Ecto neural progenitor cell (in vitro differentiated cells): ENCODE data around the gene MARCHF9.

Experiments
- DNase-seq: peaks from one replicate; pipeline ENCODE4 v3.0.0-alpha.2; 2018; ENCODE audit warnings: low spot score

Gene MARCHF9

DNA sequence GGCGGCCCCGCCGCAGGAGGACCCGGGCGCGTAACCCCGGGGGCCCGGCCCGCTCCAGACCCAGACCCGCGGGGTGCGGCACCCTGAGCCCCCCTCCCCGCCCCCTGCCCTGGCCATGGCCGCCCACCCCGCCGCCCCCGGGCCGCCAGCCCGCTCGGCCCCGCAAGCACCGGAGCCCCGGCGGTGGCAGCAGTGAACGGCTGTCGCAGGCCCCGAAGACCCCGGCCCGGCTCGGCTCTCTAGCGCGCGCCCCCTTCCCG, 221 bp downstream of the MARCHF9 start:
- no peak for DNase-seq

DNA sequence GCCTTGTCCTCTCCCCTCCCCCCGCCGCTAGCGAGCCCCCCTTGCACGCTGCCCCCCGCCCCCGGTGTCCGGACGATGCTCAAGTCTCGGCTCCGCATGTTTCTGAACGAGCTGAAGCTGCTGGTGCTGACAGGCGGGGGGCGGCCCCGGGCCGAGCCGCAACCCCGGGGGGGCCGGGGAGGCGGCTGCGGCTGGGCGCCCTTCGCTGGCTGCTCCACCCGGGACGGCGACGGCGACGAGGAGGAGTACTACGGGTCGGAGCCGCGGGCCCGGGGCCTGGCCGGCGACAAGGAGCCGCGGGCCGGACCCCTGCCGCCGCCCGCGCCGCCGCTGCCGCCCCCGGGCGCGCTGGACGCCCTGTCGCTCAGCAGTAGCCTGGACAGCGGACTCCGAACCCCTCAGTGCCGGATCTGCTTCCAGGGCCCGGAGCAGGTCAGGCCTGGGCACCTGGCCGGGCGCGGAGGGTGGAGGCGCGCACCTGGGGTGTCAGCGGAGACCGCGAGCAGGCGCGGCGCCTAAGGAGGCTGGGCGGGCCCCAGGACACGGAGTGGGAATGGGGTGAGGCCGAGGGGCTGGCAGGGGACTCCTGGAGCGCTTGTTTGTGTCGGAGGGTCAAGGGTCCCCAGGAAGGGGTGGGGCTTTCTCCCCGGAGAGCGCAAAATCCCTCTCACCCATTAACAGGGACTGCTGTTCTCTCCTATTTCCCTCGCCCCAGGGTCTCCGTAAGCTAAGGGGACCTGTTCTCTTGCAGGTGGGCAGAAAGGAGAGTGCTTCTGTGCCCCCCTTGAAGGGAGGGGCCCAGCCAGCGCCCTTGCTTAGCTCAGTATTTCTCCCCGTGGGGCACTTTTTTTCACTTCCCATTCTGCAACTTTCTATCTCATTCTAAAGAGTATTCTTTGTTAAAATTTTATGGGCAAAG, 810 bp downstream of the MARCHF9 start:
- DNase-seq = peak; percentile 73

DNA sequence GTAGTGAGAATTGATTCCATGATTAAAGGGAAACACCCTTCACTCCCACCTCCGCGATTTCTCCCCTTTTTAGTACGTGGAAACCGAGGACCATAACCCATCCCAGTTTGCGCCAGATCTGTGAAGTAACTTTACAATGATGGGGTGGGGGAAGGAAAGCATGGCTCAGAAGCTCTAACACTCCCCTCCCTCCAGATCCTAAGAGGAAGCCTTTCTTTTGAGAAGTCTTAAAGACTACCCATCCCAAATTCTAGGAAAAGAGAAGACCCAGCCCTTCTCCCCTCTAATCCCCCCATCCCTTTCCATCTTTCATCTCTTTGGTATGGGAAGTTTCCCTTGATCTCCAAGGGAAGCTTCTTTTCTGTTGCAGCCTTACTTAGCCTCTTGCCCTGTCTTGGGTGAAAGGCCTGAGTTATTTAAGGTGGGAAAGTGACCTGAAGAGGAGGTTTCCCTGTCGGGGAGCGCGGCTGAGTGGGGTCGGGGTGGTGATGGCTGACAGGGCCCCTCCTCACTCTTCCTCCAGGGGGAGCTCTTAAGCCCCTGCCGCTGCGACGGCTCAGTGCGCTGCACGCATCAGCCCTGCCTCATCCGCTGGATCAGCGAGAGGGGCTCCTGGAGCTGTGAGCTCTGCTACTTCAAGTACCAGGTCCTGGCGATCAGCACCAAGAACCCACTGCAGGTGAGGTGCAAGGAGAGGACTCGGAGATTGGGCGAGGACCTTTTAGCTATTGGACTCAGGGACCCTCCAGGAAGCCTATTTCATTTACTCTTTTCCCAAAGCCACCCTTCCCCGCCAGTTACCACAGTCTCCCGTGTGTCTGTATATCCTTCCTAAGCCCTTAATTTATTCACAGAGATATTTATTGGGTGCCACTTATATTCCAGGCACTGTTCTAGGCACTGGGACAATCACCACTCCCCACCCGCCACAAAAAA, 1.8 kb downstream of the MARCHF9 start:
- DNase-seq = peak; percentile 87

DNA sequence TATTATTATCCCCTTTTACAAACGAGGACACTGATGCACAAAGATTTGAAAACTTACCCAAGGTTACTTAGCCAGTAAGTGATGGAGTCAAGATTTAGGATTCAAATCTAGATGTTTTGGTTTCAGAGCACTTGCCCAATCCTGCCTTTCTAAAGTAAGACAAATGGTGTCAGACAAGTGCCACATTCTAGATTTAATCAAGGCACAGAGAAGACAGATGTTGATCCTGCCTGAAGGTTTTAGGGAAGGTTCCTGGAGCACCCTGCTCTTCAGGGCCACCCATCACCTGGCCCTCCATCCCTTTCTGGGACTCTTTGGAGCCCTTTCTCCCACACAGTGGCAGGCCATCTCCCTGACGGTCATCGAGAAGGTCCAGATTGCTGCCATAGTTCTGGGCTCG, 2.9 kb downstream of the MARCHF9 start:
- no peak for DNase-seq

DNA sequence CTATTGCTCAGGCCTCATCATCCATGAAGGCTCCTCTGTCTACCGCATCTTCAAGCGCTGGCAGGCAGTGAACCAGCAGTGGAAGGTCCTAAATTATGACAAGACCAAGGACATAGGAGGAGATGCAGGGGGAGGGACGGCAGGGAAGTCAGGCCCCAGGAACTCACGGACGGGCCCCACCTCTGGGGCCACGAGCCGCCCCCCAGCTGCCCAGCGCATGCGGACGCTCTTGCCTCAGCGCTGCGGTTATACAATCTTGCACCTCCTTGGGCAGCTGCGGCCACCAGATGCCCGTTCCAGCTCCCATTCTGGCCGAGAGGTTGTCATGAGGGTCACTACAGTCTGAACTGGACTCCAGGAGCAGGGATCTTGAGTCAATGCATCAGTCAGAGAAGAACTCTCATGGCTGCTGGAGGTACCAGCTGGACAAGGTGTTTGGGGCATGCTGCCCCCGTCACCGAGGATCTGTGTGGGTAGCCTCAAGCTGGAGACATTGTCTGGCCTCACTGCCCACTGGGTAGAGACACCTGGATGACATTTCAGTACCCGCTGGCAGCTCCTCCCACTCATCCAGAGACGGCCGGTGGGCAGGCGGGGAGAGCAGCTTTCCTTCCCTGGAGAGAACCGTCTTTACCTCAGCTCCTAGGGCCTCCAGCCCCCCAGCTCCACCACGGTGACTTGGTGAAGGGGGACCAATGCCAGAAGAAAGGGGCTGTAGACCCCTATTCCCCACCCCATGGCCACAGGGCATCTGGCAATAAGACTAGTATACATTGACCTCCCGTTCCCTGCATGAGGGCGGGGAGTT, 3.9 kb downstream of the MARCHF9 start:
- DNase-seq = no peak

DNA sequence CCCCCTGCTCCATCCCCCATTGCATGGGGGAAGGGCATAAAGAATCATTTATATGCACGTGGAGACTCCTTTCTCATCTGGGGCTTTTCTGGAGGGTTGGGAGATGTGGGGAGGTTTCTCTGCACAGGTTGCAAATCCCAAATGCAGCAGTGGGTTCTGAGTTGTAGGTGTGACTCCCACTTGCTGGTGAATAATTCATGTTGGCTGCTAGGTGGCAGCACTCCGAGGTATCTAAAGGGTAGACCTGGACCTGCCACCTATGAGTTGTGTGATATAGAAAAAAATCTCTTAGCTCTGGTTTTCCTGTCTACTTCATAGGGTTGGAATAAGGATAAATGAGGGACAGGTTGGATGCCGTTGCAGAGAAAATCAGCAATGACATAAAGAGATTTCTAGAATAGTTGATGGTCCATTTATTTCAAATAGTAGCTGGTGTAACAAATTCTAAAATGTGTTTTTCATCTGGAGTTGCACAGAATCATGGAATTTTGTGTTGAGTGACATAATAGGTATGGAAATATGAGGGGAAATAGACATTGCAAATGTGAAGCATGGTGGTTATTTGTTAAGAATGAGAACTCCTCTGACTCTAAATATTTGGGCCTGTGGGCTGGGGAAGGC, 4.6 kb downstream of the MARCHF9 start:
- no peak for DNase-seq

DNA sequence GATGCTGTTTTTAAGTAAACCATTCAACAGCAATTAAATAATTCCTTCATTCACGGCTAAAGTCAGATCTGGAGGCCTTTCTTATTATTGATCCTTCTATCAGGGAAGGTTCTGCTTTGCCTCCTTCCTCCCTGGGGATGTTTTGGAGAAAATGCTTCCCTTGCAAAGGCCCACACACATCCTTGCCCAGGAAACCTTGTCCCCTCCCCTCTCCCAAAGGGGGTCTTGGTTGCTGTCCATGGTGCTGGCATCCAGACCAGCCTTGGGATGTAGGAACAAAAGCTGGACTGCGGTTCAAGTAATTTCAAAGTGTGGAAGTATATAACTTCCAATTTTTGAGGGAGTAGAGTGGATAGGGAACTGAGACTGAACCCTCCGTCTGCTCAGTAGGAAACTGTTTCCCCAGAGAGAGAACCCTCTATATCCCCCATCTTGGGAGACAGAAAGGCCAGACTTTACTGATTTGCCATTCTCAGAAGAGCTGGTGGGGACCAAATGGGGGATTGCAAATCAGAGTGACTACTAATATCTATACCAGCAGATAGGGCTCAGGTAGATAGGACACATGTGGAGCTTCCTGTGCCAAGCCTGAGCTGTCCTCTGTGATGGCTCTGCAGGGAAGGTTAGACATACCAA, 5.6 kb downstream of the MARCHF9 start:
- DNase-seq = peak; percentile 80

DNA sequence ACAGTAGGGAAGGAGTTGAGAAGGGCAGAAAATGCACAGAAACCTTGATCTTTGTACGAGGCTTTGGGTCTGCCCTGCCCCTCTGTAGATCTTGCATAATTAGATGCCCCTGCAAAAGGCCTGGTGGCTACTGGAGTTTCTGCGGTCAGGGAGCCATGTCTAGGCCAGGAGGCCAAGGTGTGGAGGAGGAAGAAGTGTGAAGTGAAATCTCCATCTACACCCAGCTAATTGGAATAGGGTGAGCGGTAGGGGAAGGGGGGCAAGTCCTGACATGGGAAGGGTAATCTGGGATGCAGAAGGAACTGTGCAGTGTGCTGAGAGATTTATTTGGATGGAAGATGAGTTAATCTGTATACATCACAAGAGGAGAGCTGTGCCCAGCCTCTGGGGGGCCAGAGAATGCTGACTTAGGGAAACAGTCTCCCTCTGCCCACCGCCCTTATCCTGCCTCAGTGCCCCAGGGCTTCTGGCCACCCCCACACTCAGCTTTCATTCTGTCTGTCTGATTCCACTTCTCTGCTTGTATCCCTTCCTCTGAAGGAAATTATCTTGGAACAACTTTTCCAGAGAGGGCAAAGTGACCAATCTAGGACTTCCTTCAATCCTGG, 6.6 kb downstream of the MARCHF9 start:
- peak; percentile 29 for DNase-seq

DNA sequence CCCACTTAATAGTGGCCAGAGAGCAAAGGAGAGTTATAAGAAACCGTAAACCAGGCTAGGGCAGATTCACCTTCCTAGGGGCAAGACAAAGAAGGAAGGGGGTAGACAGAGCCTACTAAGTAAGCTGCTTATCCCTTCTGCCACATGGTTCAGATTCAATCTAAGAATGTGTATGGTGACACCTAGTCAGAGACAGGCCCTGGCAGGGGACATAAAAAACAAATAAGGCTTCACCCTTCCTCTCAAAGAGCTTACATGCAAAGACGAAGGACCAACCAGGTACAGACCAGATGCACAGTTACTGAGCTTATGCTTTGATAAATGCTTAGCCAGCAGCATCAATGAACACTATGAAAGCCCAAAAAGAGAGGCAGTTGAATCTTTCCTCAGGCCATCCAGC, 7.6 kb downstream of the MARCHF9 start:
- no peak for DNase-seq

DNA sequence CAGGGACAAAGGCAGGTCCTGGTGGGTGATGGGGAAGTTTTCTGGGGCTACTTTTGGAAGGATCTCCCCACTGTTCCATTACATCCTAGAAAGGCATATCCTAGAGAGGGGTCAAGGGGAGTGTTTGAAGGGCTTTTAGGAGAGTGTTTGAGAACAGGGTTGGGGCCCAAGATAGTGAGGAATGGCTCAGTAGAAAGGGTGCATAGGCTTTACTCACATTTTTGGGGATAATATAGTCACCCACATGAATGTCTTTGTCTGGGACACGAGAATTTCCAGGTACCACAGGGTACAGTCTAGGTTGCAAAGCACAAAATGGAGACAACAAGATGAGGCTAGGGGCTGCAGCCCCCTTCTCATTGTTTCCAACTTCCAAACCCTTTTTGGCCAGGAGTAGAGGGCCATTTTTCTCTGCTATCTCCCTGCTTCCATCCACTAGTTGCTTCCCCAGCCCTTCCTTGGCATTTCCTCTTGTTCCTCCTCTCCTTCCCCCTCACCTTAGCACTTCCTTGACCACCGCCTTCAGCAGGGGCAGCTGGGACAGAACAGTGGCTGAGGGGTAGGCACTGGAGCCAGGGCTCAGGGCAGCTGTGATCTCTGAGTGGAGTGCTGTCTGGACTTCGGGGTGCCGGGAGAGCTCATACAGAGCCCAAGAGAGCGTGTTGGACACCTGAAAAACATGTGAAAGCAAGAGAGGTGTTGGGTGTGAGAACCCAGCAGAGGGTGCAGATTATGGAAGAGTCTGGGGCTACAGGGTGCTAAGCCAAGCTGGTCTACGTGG, 9.2 kb downstream of the MARCHF9 start:
- no peak for DNase-seq

DNA sequence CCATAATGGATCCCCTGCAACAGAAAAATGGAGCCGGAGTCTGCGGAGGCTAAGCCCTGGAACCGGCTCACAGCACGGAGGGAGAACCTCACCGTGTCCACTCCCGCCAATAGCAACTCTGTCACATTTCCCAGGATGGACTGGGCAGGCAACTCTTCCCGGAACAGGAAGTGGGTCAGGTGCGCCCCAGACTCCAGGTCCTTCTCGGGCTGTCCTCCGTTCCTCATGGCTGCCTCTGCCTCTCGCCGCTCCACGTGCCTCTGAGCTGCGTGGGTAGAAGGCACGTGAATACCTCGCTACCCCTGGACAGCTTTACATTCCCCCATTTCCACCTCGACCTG, 9.7 kb downstream of the MARCHF9 start:
- DNase-seq = no peak

DNA sequence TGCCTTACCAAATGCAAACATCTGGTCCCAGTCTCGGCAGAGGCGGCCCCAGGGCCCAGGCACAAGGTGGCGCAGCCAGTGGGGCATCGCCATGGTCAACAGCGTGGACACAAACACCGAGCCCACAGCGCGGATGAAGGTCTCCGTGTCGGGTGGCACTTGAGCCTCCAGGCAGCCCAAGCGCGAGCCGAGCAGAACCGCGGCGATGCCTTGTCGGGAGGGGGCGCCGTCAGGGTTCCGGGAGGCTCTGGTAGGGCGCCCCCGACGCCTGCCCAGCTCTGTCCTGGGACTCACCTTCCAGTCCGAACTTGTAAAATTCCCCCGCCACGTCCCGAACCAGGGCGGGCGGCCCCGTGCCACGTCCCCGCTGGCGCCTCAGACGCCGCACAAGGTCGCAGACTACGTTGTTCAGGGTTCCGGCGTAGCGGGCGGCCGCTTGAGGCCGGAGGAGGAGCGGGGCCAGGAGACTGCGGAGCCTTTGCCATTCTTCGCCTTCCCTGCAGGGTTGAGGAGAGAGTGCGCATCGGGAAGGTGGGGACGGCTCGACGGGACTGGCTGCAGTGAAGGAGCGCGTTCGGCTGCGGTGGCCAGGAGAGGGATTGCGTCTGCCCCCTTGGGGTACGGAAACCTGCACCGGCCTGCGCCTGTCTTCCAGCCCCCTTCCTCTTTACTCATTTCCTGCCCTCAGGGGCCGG, 10.2 kb downstream of the MARCHF9 start:
- DNase-seq = peak; percentile 80

DNA sequence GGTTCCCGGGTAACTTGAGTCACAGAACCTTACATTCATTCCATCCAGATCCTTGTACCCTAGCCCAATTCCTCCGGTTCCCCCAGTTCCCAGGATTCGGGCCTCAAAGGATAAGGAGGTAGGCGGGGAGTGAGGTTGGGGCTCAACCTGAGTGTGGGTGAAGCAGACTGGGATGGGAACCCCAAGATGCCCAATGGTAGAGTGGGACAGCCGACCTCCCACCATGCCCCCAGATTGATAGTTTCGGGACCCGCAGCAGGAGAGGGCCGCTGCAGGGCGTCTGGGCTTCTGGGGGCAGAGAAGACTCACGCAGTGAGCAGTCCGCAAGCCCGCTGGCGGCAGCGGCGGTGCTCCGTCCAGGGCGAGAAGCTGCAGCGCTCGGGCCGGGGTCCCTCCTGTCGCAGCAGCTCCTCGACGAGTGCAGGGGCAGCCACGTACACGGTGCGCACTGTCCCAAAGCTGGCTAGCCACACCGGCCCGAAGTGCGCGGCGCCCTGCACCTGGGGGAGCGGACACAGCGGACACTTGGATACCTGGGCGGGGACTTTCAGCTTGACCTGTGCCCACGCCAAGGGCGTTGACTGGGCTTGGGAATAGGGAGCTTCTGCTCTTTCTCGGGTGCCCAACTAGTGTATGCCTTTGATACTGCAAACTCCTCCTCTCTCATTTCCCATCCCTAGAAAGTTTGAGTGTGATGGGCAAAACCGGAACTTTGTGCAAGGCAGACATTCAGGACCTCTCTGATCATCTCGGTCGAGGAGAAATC, 11.0 kb downstream of the MARCHF9 start:
- no peak for DNase-seq

DNA sequence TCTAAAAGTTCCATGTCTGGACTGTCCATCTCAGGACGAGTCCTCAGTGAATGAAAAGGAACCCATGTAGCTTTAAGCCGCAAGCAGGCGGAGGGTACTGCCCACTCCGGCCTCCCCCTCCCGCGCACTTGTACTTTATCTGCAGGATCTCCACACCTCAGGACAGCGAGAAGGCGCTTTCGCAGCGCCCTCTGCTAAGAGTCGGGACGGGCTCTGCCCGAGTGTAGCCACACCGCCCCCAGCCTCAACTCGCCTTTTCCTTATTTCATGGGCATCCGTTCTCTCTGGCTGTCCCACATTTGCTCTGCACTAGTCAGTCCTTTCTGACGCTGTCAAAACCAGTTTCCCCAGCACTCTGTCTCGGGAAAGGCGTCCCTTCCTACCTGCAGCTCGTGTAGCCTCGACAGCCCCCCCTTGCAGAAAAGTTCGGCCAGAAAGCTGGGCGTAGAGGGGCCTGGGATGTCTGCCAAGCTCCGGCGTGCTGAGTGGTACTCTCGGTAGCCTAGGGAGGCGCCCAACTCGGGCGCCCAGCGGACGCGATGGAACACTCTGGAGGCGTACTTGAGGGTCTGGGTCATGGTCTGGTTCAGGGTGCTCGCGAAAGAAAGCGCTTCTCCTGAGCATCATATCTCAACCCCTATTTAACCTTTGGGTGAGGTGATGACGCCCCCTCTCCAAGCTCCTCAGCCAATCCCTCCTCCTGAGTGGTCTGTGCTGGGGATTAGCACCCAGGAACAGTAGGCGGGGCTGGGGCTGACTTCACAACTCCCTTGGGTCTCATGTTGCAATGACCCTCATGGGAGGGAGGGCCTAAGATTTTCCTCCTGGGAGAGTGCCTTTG, 11.8 kb downstream of the MARCHF9 start, which contains the start of gene CYP27B1:
CYP27B1 (minus strand) TSS at position 615 of the 841 bp plus-strand sequence; CDS start at position 578, 37 bp downstream.
- DNase-seq = peak; percentile 79

DNA sequence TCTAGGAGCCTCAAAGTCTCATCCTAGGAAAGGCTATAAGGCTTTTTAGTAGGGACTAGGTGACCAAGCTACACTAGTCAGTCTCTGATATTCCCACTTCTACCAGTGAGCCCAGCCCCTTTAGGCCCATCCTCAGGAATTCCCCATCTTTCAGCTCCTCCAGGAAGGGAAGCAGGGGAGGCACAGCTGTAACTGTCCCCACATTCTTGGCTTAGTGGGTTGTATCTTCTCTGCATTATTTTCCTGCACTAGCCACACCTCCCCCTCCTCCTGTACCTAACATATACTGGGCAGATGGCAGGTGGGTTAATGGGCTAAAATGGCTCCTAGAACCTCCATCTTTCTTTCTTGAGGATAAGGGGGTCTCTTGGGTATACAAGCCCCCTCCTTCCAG, 12.4 kb downstream of the MARCHF9 start:
- DNase-seq = no peak

DNA sequence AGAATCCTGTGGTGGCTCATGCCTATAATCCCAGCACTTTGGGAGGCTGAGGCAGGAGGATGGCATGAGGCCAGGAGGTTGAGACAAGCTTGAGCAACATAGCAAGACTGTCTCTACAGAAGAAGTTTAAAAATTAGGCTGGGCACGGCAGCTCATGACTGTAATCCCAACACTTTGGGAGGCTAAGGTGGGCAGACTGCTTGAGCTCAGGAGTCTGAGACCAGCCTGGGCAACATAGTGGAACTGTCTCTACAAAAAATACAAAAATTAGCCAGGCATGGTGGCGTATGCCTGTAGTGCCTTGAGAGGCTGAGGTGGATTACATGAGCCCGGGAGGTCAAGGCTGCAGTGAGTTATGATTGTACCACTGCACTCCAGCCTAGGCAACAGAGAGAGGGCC, 13.0 kb downstream of the MARCHF9 start:
- DNase-seq = no peak

DNA sequence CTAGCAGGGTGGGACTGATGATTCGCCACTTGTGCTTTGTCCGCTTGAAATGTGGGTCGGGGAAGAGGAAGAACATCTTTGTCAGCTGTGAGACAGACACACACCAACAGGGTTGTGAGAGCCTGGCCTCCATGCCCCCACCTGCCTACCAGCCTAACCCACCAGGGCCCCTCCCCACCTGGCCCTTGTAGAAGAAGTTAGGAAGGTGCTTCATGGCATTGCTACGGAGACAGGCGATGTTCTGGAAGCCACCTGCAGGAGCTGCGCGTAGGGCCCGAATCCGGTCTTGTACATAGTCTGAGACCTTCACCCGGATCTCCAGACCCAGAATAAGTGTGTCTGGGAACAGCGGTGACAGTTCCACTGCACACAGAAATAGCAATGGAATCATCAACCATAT, 14.7 kb downstream of the MARCHF9 start:
- no peak for DNase-seq

DNA sequence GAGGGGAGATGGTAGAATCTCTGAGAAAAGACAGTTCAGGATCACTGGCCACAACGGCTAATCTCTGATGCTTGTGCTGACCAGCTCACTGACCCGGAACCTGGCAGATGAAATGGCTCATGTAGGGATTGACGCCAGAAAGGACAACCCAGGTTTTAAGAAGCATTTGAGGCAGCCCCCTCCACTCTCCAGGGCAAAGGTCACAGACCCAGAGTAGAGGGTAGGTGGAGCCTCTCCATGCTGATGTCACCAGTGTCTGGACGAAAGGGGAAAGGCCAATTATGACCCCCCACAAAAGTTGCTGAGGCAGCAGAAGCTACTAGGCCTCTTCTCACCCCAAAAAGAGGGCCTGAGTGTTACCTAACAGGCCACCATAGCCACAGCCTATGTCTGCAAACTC, 15.8 kb downstream of the MARCHF9 start:
- no peak for DNase-seq
